ENCODE data around the gene TMEM138.

TMEM138 gene

GRCh38 chr11:61411589-61411988 is 49.4 kb downstream of the TMEM138 start:
- H3K4me3 ChIP-seq (ENCODE audit: low read length): no peak overlapping the region
- TF ChIP-seq, protein P1, sequence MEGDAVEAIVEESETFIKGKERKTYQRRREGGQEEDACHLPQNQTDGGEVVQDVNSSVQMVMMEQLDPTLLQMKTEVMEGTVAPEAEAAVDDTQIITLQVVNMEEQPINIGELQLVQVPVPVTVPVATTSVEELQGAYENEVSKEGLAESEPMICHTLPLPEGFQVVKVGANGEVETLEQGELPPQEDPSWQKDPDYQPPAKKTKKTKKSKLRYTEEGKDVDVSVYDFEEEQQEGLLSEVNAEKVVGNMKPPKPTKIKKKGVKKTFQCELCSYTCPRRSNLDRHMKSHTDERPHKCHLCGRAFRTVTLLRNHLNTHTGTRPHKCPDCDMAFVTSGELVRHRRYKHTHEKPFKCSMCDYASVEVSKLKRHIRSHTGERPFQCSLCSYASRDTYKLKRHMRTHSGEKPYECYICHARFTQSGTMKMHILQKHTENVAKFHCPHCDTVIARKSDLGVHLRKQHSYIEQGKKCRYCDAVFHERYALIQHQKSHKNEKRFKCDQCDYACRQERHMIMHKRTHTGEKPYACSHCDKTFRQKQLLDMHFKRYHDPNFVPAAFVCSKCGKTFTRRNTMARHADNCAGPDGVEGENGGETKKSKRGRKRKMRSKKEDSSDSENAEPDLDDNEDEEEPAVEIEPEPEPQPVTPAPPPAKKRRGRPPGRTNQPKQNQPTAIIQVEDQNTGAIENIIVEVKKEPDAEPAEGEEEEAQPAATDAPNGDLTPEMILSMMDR (conservative IDR thresholded peaks at IDR 0.05; ENCODE audit: low read depth, low read length): no peak
- DNase-seq (ENCODE audit: low read depth): no peak

GRCh38 chr11:61413496-61413895 is 51.3 kb downstream of the TMEM138 start:
- no peak for DNase-seq (ENCODE audit: low read depth)
- TF ChIP-seq, protein P1 (conservative IDR thresholded peaks at IDR 0.05; ENCODE audit: low read depth, low read length): no peak
- H3K4me3 ChIP-seq (ENCODE audit: low read length): no peak overlapping the region

DNA sequence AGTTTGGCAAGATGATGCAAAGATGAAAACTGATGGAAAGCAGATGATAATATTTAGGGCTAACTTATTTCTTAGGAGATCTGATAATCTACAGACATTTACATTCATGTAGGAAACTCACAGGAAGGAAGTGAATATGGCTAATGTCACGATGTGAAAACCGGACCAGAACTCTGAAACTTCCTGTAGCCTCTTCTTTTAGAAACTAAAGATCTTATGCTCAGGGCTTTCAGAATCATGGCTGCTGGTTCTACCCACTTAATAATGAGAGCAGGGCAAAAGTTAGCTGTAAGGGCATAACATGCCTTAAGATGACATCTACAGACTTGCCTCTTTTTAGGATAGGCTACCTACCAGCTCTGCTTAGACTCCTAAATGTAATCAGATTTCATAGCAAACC is 52.4 kb downstream of the TMEM138 start:
- DNase-seq (ENCODE audit: low read depth): no peak
- TF ChIP-seq, protein P1 (conservative IDR thresholded peaks at IDR 0.05; ENCODE audit: low read depth, low read length): no peak
- no peak overlapping the region for H3K4me3 ChIP-seq (ENCODE audit: low read length)

DNA sequence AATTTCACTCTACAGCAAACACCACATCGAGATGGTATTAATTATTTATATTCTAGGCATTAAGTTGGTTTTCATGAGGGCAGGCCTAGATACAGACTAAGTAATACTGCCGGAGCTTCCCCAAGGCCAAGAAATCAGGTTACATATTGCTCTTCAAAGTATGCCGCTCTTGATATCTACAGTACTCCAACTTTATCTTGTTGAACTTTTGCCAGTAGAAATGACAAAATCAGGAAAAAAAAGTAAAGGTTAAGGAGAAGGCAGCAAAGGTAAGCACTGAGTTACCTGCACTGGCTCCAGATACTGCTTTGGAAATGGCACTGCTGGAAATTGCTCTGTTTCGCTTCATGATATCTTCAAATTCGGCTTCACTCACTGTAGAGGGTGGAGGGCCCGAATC is 53.2 kb downstream of the TMEM138 start:
- H3K4me3 ChIP-seq (ENCODE audit: low read length): no peak overlapping the region

DNA sequence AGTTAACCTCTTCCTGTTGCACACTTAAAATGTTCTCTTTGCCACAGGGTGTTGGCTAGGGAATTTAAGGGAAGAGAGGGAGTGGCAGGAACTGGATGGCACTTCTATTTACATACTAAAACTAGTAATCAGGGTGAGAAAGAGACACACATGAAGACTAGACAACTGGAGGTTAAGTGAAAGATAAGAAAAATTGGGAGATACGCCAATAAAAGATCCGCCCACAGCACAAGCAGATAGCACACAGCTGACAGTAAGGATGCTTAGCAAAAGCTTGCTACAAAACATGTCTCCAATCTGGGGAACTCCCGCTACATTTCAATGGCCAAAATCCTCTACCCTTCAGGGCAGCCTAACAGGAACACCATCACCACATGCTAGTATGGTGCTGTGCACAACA is 54.8 kb downstream of the TMEM138 start:
- TF ChIP-seq, protein P1 (conservative IDR thresholded peaks at IDR 0.05; ENCODE audit: low read depth, low read length): no peak
- no peak overlapping the region for H3K4me3 ChIP-seq (ENCODE audit: low read length)
- DNase-seq (ENCODE audit: low read depth): no peak

More for the DNA sequence above, 53.2 kb downstream of the TMEM138 start:
- TF ChIP-seq, protein P1 (conservative IDR thresholded peaks at IDR 0.05; ENCODE audit: low read depth, low read length): no peak
- no peak for DNase-seq (ENCODE audit: low read depth)

DNA sequence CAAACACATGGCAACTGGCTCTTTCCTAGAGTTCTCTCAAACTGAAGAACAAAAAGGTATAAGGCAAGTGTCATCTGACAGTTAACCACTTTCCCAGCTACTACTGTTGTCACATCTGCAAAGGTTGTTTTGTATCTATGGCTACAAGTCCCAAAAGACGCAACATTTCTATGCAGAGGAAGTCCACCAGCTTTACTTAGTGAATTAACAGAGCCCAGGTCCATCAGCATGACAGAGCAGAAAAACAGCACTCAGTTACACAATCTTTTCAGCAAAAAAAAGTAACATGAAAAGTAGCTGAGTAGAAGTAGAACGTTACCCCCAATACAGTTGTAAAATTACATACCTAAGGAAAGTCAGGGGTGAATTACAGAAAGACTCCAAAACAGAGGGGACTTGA is 55.5 kb downstream of the TMEM138 start:
- TF ChIP-seq, protein P1 (conservative IDR thresholded peaks at IDR 0.05; ENCODE audit: low read depth, low read length): no peak
- DNase-seq (ENCODE audit: low read depth): no peak
- H3K4me3 ChIP-seq (ENCODE audit: low read length): no peak overlapping the region

GRCh38 chr11:61418136-61418535 is 56.0 kb downstream of the TMEM138 start:
- H3K4me3 ChIP-seq (ENCODE audit: low read length): no peak overlapping the region
- TF ChIP-seq, protein P1 (conservative IDR thresholded peaks at IDR 0.05; ENCODE audit: low read depth, low read length): no peak
- no peak for DNase-seq (ENCODE audit: low read depth)
